ENCODE measurements around the gene RGCC. TPM values are rescaled to one million over a fixed set of nuclear protein-coding genes. Genes with fewer than 3 reads are reported as not detected.
"Not testable (repeated sequence)": the region's sequence is repeated elsewhere in the genome, so short reads cannot be mapped to it uniquely, and the experiment has no call there.

The RGCC gene, protein sequence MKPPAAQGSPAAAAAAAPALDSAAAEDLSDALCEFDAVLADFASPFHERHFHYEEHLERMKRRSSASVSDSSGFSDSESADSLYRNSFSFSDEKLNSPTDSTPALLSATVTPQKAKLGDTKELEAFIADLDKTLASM
- total RNA-seq (2014; rRNA removed; shearing (Covaris generic)) = 0.34 and 3.1 TPM in 2 replicates

DNA sequence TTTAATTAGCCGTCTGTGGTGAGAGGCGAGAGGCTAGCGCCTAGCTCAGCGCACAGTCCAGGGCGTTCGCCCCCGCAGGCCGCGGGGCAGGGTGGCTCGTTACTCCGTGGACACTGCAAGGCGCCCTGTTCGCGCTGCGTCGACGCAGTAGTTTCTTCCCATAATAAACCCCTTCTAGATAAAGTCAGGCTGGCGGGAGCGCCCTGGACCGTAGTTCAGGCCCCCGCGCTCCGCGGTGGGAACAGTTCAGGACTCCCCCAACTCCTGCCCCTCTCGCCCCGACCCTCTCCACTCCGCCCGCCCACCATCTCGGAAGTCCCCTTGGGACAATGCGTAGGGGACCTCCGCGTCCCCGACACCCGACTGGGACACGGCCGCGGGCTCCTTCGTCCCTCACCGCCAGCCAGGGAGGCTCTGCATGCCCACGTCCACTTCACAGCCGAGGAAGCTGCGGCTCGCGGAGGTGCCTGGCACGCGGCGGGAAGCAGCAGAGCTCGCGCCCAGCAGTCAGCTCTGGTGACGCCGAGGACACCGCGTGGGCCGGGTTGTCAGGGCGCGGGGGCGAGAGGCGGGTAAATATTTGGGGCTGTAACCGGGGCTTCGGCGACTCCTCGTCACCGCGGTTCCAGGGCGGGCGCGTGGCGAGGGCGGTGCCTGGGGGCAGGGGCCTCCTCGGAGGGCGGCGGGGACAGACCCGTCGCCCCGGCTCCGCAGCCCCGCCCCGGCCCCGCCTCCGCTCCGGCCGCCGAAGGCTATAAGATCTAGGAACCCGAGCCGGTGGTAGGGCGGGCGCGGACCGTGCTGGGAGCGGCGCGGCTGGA lies at the start of gene RGCC:
RGCC (plus strand) TSS at position 783 of the 821 bp plus-strand sequence. CDS start 158 bp downstream, outside the sequence.
- H3K36me3 ChIP-seq = no peaks in the 10 kb centered on the region
- DNase-seq (ENCODE audit: low read depth in 1 of 2, low spot score in 2 of 2) = peak; percentile 51 to 58
- H3K4me3 ChIP-seq = peak within 1 kb of the TSS; percentile 46
- H3K4me1 ChIP-seq (replicated peaks) = peaks cover 15% of the 10 kb centered on the region
- H3K9me3 ChIP-seq (replicated peaks) = no peaks in the 10 kb centered on the region
- no peaks in the 10 kb centered on the region for H3K27me3 ChIP-seq (replicated peaks)
- no peak within 1 kb of the TSS for H3K27ac ChIP-seq

DNA sequence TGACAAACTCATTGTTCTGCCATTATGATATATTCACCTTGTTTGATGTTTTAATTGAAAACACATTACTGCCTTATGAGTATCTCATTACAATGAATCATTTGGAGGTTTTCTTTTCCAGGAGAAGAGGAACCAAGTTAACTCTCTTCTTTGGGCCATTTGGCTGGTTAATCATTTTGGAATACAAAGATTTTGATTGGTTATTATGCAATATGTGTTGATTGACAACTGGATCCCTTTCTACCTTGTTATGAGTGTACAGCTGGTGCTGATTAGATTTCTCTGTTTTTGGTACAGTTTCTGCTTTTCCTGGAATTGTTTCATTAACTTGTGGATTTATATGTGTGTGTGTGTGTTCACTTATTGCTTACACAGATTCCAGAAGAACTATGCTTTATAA lies 49.2 kb upstream of the RGCC start:
- no peak overlapping the region for H3K27ac ChIP-seq
- DNase-seq (ENCODE audit: low read depth in 1 of 2, low spot score in 2 of 2) = no peak

DNA sequence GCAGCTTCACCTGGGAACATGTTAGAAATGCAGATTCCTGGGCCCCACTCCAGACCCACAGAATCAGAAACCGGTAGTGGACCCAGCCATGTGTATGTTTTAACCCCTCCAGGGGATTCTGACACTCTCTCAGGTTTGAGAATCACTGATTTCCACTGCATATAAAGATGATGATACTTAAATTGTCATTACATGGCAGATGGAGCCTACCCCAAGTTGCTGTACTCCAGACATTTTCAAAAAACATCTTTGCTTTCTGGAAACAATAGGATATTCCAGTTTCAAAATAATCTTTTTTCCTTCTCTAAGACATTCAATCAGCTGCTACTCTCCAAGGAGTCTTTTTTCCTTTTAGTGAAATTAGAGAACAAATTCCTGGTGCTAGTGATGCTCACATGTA lies 48.6 kb upstream of the RGCC start:
- Histone ChIP-seq H3K27ac (no peak overlapping the region), H3K9me3 (replicated peaks) (no peaks in the 10 kb centered on the region), H3K4me1 (replicated peaks) (no peaks in the 10 kb centered on the region), H3K27me3 (replicated peaks) (no peaks in the 10 kb centered on the region), H3K4me3 (no peak overlapping the region), H3K36me3 (no peaks in the 10 kb centered on the region)
- no peak for DNase-seq (ENCODE audit: low read depth in 1 of 2, low spot score in 2 of 2)

More for the DNA sequence above, 49.2 kb upstream of the RGCC start:
- H3K4me3 ChIP-seq = no peak overlapping the region
- H3K27me3 ChIP-seq (replicated peaks) = no peaks in the 10 kb centered on the region
- H3K9me3 ChIP-seq (replicated peaks) = no peaks in the 10 kb centered on the region
- no peaks in the 10 kb centered on the region for H3K4me1 ChIP-seq (replicated peaks)
- H3K36me3 ChIP-seq = no peaks in the 10 kb centered on the region

DNA sequence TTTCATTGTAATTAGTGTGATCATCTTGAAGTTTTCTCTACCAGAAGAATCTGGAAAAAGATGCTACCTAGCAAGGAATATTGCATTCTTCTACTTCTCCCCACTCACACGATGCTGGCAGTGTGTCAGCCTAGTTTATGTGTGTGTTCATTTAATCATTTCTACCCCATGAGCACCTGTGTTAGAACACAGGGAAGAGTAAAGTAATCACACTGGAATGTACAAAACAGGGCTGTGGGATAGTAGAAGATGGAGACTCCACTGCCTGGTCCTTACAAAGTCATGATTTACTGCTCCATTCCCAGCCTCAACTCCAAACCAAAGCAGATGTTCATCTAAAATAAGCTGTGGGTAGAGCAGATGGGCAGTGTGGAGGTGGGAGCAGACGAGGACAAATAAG lies 47.7 kb upstream of the RGCC start:
- H3K9me3 ChIP-seq (replicated peaks) = no peaks in the 10 kb centered on the region
- H3K27ac ChIP-seq = no peak overlapping the region
- H3K27me3 ChIP-seq (replicated peaks) = no peaks in the 10 kb centered on the region
- no peaks in the 10 kb centered on the region for H3K36me3 ChIP-seq
- DNase-seq (ENCODE audit: low read depth in 1 of 2, low spot score in 2 of 2) = no peak
- no peak overlapping the region for H3K4me3 ChIP-seq
- H3K4me1 ChIP-seq (replicated peaks) = no peaks in the 10 kb centered on the region

DNA sequence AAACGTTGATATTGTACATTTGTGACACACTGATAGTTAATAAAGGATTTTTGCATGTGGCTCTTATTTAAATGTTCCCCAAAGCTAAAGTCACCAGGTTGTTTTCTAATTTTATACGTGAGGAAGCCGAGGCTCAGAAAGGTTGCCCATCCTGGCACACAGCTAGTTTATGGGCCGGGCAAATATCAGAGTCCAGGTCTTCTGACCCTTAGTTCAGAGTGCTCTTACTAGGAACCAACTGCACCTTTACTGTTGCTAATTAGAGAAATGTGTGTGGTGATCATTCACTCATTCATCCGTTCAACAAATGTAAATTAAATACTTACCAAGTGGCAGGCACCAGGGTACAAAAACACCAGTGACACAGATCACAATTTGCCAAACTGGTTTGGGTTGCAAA lies 46.3 kb upstream of the RGCC start:
- no peaks in the 10 kb centered on the region for H3K36me3 ChIP-seq
- H3K4me1 ChIP-seq (replicated peaks) = no peaks in the 10 kb centered on the region
- H3K4me3 ChIP-seq = no peak overlapping the region
- H3K27me3 ChIP-seq (replicated peaks) = no peaks in the 10 kb centered on the region
- H3K9me3 ChIP-seq (replicated peaks) = no peaks in the 10 kb centered on the region
- no peak overlapping the region for H3K27ac ChIP-seq
- DNase-seq (ENCODE audit: low read depth in 1 of 2, low spot score in 2 of 2) = no peak

DNA sequence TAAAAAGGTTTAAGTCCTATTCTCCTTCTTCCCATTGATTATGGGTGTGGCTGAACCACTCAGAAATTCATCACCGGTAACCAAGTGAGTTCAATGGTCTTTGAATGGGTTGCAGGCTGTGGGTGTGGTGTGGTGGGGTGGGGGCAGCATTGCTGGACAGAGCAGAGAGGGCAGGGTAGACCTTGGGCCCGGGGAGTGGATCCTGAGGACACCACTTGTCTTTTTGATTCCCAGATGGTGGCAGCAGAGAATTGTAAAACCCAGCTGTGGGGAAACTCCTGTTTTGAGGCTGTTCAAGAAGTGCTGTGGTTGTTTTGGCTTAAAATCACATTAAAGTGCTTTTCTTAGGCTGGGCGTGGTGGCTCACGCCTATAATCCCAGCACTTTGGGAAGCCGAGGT lies 45.8 kb upstream of the RGCC start:
- Histone ChIP-seq H3K4me1 (replicated peaks) (no peaks in the 10 kb centered on the region), H3K9me3 (replicated peaks) (no peaks in the 10 kb centered on the region), H3K36me3 (no peaks in the 10 kb centered on the region), H3K27me3 (replicated peaks) (no peaks in the 10 kb centered on the region), H3K4me3 (no peak overlapping the region), H3K27ac (no peak overlapping the region)
- DNase-seq (ENCODE audit: low read depth in 1 of 2, low spot score in 2 of 2) = peak in 1 of 2 experiments; percentile 18

DNA sequence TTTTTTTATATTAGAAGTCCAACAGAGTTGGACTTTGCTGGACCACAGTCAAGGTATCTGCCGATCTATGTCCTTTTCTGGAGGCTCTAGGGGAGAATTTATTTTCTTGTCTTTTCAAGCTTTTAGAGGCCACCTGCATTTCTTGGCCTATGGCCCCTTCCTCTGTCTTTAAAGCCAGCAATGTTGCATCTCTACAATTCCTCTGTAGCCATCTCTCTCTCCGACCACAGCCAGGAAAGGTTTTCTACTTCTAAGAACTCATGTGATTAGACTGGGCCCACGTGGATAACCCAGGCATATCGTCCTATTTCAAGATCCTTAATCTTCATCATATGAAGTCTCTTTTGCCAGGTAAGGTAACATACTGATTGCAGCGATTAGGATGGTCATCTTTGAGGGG lies 43.5 kb upstream of the RGCC start:
- H3K27ac ChIP-seq = no peak overlapping the region
- H3K27me3 ChIP-seq (replicated peaks) = no peaks in the 10 kb centered on the region
- H3K4me3 ChIP-seq = no peak overlapping the region
- no peaks in the 10 kb centered on the region for H3K36me3 ChIP-seq
- no peak for DNase-seq (ENCODE audit: low read depth in 1 of 2, low spot score in 2 of 2)
- H3K9me3 ChIP-seq (replicated peaks) = no peaks in the 10 kb centered on the region
- H3K4me1 ChIP-seq (replicated peaks) = no peaks in the 10 kb centered on the region

DNA sequence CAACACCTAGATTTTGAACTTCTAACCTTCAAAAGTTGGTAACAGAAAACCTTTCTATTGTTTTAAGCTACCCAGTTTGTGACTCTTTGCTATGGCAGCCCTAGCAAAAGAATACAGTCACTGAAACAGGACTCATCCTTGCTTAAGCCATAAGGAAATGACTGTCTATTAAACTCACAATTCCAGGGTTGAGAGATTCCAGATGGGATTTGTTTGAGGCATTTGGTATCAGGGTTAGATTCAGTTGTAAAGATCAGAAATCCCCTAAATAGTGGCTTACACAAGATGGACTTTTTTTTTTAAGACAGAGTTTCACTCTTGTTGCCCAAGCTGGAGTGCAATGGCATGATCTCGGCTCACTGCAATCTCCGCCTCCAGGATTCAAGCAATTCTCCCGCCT lies 41.1 kb upstream of the RGCC start:
- no peaks in the 10 kb centered on the region for H3K9me3 ChIP-seq (replicated peaks)
- H3K36me3 ChIP-seq = no peaks in the 10 kb centered on the region
- no peaks in the 10 kb centered on the region for H3K27me3 ChIP-seq (replicated peaks)
- no peaks in the 10 kb centered on the region for H3K4me1 ChIP-seq (replicated peaks)
- no peak overlapping the region for H3K4me3 ChIP-seq
- no peak for DNase-seq (ENCODE audit: low read depth in 1 of 2, low spot score in 2 of 2)
- no peak overlapping the region for H3K27ac ChIP-seq

DNA sequence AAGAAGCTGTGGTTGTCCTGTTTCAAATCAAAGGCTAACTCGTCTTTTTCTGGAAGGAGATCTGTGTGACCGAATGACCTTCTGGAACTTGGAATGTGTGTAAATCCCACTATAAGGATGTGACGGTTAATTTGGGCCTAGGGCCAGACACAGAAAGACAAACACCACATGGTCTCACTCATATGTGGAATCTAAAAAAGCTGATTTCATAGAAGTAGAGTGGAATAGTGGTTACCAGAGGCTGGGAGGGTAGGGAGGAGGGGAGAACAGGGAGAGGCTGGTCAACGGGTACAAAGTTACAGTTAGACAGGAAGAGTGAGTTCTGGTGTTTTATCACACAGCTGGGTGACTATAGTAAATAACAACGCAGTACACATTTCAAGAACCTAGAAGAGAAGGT lies 39.3 kb upstream of the RGCC start:
- no peaks in the 10 kb centered on the region for H3K36me3 ChIP-seq
- no peak overlapping the region for H3K4me3 ChIP-seq
- no peaks in the 10 kb centered on the region for H3K27me3 ChIP-seq (replicated peaks)
- H3K9me3 ChIP-seq (replicated peaks) = no peaks in the 10 kb centered on the region
- DNase-seq (ENCODE audit: low read depth in 1 of 2, low spot score in 2 of 2) = peak in 1 of 2 experiments; percentile 23
- no peak overlapping the region for H3K27ac ChIP-seq
- no peaks in the 10 kb centered on the region for H3K4me1 ChIP-seq (replicated peaks)

DNA sequence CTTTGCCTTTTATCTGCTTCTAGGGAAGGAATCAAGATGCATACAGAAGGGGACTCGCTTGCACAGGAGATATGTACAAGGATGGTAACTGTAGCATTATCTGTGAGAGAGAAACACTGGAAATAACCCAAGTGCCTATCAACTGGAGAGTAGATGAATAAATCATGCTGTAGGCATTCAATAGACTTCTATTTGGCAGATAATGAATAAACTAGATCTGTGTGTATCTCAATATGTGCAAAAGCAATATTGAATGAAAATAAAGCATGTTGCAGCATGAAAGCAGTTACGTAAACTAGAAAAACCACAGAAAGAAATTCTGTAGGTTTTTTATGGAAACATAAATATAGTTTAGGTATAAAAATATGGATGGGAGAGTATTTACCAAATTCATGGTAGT lies 38.6 kb upstream of the RGCC start:
- H3K9me3 ChIP-seq (replicated peaks) = no peaks in the 10 kb centered on the region
- no peak for DNase-seq (ENCODE audit: low read depth in 1 of 2, low spot score in 2 of 2)
- no peak overlapping the region for H3K4me3 ChIP-seq

DNA sequence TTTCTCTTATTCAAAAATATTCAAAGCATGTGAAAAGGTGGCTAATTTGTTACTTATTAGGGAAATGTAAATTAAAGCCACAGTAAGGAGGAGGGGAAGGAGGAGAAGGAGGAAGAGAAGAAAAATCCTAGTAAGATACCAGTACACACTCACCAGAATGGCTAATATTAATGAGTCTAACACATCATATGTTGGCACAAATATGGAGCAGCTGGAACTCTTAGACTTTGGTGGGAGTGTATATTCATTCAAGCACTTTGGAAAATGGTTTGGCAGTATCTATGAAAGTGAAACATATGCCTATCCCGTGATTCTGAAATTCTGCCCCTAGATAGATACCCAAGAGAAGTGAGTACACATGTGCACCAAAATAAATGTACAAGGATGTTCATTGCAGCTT lies 38.1 kb upstream of the RGCC start:
- no peaks in the 10 kb centered on the region for H3K4me1 ChIP-seq (replicated peaks)
- no peak overlapping the region for H3K27ac ChIP-seq
- no peaks in the 10 kb centered on the region for H3K36me3 ChIP-seq
- H3K9me3 ChIP-seq (replicated peaks) = no peaks in the 10 kb centered on the region
- no peak overlapping the region for H3K4me3 ChIP-seq
- H3K27me3 ChIP-seq (replicated peaks) = no peaks in the 10 kb centered on the region
- DNase-seq (ENCODE audit: low read depth in 1 of 2, low spot score in 2 of 2) = no peak

More for the DNA sequence above, 38.6 kb upstream of the RGCC start:
- Histone ChIP-seq H3K27me3 (replicated peaks) (no peaks in the 10 kb centered on the region), H3K36me3 (no peaks in the 10 kb centered on the region), H3K4me1 (replicated peaks) (no peaks in the 10 kb centered on the region), H3K27ac (no peak overlapping the region)

DNA sequence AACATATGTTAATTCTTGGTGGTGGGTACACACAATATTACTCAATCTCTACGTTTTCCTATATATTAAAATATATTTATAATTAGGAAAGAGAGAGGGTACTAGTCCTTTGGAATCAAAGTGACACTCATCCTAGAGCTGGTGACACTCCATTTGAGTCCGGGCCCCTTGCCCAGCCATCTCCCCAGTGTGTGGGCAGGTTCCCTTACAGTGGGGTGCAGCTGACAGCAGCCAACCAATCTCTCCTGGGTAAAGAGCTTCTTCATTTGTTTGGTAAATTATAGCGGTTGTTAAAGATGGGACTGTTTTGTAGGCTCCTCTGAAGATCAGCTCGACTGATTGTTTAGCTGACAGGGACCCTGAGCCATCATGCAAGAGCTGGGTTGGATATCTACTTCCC lies 37.2 kb upstream of the RGCC start:
- H3K9me3 ChIP-seq (replicated peaks) = no peaks in the 10 kb centered on the region
- no peak overlapping the region for H3K4me3 ChIP-seq
- no peaks in the 10 kb centered on the region for H3K27me3 ChIP-seq (replicated peaks)
- no peaks in the 10 kb centered on the region for H3K4me1 ChIP-seq (replicated peaks)
- no peak for DNase-seq (ENCODE audit: low read depth in 1 of 2, low spot score in 2 of 2)
- H3K36me3 ChIP-seq = no peaks in the 10 kb centered on the region
- H3K27ac ChIP-seq = no peak overlapping the region

DNA sequence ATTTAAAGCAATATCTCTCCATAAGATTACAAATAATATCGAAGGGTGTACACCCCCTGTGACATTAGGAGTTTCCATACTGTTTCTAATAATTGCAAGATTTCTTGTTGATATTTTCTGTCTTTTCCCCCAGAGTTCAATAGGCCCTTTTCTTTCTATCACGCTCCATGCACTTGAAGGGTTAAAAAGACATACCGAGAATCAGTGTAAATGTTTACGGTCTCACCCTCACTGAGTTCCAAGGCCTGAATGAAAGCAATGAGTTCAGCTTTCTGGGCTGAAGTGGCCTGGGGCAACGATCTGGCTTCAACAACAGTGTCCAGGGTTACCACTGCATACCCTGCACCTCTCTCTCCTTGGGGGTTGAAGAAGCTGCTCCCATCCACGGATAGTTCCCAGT lies 36.0 kb upstream of the RGCC start:
- H3K27ac ChIP-seq; H3K9me3 ChIP-seq (replicated peaks); H3K4me1 ChIP-seq (replicated peaks); H3K4me3 ChIP-seq; H3K36me3 ChIP-seq; DNase-seq (ENCODE audit: low read depth in 1 of 2, low spot score in 2 of 2); H3K27me3 ChIP-seq (replicated peaks): not testable (repeated sequence)

DNA sequence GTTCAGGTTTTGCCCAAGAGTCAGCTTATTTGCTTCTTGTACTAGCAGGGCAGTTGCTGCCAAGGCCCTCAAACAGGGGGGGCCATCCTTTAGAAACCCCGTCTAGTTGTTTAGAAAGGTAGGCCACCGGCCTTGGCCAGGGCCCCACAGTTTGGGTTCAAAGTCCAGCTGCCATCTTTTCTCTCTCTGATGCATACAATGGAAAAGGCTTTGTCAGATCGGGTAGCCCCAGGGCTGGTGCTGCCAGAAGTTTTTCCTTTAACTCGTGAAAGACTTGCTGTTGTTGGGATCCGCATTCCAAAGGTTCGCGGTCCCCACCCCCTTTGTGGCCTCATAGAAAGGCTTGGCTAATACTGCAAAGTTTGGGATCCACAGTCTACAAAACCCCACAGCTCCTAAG lies 35.4 kb upstream of the RGCC start:
- H3K27ac ChIP-seq; DNase-seq (ENCODE audit: low read depth in 1 of 2, low spot score in 2 of 2); H3K27me3 ChIP-seq (replicated peaks); H3K4me3 ChIP-seq; H3K9me3 ChIP-seq (replicated peaks); H3K4me1 ChIP-seq (replicated peaks); H3K36me3 ChIP-seq: not testable (repeated sequence)
